ENCODE measurements around the gene PNKD. TPM values are rescaled to one million over a fixed set of nuclear protein-coding genes. Genes with fewer than 3 reads are reported as not detected.
"Not testable (repeated sequence)": the region's sequence is repeated elsewhere in the genome, so short reads cannot be mapped to it uniquely, and the experiment has no call there.

Gene PNKD
- total RNA-seq, 1 donor from 2014 or later, result 41.8 TPM

DNA sequence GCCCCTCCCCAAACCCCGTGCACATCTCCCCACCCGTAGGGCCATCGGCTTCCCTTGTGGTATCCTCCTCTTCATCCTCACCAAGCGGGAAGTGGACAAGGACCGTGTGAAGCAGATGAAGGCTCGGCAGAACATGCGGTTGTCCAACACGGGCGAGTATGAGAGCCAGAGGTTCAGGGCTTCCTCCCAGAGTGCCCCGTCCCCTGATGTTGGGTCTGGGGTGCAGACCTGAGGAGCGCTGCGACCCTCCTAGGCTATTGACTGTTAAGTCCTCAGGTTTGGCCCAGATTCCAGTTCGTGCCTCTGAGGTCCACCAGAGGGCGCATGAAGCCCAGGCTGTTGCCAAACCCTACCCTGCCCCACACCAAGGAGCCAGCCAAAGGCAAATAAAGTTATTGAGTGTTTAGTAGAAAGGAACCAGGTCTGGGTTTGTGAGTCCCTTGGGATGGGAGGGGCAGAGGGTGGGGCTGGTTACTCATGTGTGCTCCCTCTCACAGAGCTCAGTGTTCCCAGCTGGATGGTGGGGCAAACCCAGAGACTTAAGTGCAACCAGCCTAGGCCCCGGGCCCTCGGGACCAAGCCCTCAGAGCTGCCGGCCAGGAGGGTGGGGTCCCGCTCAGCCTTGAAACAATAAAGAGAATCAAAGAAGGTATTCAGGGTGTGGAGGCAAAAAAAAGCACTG lies 2.4 kb downstream of the PNKD start:
- DNase-seq (ENCODE audit: extremely low read depth, low read depth, low spot score), result no peak

DNA sequence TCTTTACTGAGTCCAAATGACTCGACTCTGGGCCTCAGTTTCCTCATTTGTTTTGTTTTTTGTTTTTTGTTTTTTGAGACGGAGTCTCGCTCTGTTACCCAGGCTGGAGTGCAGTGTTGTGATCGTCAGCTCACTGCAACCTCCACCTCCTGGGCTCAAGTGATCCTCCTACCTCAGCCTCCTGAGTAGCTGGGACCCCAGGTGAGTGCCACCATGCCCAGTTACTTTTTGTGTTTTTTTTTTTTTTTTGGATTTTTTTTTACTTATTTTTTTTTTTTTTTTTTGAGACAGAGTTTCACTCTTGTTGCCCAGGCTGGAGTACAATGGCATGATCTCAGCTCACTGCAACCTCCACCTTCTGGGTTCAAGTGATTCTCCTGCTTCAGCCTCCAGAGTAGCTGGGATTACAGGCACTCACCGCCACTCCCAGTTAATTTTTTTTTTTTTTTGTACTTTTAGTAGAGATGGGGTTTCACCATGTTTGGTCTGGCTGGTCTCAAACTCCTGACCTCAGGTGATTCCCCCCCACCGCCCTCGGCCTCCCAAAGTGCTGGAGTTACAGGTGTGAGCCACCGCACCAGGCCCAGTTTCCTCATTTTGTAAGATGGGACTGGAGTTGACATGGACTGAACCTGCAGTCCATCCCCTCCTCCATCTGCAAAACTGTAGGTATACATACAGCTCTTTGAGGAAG lies 3.0 kb downstream of the PNKD start:
- not testable (repeated sequence) for DNase-seq (ENCODE audit: extremely low read depth, low read depth, low spot score)

DNA sequence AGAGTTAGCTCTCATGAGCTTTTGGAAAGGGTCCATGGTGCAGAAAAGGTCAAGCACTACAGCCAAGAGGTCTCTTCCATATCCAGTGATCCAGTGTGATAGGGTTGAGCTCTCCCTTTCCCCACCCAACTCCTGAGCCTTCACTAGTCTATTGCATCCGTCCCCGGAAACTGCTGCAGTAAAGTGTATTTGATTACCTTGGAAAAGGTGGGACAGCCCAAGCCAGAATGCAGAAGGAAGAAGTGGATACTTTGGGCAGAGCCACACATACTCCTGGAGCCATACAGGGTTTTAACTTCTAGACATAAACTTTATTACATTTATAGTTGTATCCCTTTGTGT lies 3.6 kb downstream of the PNKD start:
- DNase-seq (ENCODE audit: extremely low read depth, low read depth, low spot score), result no peak

DNA sequence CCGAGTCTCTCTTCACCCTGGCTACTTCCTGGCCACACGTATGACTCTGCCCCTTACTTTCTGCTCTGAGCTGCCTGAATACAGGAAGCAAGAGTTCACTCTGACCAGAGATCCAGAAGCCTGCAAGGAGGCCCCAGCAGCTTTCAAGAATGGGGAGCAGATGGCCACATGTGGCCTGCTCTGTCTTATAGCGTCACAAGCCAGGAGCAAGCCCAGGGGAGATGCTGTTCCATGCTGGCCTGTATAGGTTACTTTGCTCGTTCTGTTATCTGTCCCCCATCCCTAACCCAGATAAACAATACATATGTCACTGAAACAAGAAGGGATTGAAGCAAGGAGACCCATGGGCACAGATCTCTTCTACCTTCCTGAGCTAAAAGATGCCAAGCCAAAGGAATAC lies 4.3 kb downstream of the PNKD start:
- no peak for DNase-seq (ENCODE audit: extremely low read depth, low read depth, low spot score)

DNA sequence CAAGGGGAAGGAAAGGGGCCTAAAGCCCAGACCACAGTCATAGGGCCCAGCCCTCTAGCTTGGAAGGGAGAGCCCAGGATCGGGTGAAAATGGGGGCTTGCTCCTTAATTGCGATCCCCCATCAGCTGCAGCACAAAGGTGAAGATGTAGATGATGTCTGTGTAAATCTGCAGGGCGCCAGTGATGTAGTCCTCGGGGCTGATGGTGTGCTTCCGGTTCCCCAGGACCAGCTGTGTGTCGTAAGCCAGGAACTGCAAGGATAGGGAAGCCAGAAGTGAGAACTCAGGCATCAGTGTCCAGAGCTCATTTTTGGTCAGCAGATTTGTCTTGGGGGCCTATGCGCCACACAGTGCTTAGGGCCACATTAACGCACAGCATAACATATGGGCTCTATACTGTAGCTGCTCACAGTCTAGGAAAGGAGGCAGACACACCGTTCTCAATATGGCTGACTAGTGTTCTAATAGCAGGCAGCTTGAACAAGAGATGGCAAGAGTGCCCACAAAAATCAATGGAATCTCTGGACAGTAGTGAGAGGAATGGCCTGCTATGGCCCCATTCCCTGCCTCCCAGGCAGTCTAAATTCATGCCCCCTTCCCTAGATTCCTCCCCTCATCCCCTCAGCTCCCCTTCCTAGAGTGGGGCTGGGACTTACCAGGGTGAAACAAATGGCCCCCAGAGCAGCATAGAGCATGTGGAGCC lies 5.2 kb downstream of the PNKD start:
- DNase-seq (ENCODE audit: extremely low read depth, low read depth, low spot score), result no peak

DNA sequence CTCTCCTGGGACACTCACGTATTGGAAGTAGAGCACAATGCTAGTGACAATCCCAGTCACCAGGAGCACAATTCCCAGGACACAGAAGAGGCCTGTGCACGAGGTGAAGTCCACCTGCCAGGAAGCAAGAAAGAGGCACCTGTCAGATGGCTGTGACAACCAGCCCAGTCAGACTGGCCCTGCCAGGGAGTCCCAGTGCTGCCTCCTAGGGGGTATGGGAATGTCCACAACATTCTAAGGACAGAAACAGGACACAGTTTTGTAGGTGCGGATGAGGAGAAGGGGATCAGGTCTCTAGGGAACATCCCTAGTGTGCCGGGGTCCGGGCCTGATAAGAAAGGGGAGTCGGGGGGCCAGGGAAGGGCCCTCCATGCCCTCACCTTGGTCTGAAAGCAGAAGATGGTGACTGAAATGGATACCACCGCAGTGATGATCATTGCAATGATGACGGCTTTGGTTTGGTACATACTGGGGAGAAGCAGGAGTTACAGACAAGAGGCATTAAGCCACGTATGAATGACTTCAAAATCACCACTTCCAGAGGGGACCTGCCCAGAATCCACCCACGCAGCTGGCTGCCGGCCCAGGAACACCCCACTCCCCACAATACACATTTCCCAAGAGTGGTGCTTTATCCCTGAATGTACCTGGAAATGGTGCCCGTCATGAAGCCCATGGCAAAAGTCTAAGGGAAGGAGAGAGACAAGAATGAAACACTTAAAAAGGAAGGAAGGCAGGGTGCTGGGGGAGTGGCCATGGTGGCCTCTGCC lies 6.9 kb downstream of the PNKD start:
- DNase-seq (ENCODE audit: extremely low read depth, low read depth, low spot score), result no peak

DNA sequence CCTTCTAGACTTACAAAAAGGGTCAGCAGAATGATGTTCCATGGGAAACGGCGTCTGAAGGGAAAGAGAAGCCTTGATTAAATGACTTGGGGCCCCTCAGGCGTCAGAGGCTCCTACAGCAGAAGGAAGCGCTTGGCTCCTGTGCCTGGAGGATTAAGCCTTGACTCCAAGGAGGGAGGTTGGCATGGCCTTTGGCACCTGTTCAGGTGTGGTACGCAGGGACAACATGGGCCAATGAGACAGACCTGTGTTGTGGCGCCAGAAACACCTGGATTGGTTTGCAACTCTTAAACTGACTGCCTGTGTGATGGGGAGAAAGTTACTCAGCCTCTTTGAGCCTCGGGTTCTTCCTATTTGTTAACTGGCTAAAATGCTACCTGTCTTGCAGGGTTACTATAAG lies 7.6 kb downstream of the PNKD start:
- no peak for DNase-seq (ENCODE audit: extremely low read depth, low read depth, low spot score)

DNA sequence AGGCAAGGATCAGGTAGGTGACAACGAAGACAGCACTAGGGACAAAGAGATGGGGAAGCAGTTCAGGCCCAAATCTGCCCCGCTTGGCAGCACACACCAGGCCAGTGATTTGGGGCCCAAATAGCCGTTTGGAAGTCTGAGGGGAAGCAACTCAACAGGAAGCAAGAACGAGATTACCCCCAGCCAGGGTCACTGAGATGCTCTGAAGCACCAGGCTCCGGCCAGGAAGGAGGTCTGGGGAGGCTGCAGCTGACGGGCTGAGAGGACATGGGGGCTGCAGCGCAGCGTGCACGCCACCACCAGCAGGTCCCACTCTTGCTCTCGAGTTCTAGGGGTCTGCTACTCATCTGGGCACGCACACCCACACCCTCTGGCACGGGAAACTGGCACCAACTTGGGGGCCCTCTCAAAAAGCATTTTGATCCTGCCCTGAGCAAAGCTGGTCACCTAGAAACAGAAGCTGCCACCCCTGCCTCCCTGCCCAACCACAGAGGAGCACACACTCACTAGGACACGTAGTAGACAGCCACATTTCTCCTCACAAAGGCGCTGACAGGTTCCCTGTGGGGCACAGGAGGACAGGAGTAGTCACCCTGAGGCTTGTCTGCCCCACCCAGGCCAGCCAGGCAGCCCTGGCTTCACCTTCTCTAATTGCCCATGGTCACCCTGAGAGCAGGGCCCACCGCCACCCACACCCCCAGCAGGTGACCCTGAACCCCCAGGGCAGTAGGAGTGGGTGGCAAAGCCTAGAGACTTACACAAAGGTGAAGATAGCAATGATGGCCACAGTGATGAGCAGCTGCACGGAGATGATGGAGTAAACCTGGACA lies 8.4 kb downstream of the PNKD start:
- no peak for DNase-seq (ENCODE audit: extremely low read depth, low read depth, low spot score)

DNA sequence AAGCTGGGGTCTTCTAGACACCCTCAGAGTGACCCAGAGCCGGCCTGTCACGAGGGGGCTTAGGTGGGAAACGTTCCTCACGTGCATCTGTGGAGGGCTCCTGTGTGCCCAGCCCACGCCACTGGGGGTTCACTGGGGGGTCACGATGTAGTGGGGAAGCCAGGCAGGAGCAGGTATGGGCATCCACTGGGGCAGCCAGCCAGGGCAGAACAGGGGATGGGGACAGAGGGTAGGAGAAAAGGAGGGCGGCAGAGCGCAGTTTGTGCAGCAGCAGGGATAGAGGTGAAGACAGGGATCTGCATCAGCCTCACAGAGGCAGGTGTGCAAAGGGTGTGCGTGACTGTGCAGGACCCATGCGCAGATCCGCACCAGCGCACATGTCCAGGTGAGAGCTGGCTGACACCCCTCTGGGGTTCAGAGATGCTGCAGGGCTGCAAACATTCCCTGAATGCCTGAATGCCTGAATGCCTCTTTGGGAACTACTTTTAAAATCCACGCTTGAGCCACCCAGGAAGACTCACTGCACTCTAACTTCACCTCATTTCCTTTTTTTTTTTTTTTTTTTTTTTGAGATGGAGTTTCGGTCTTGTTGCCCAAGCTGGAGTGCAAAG lies 10.0 kb downstream of the PNKD start:
- DNase-seq (ENCODE audit: extremely low read depth, low read depth, low spot score), result no peak

DNA sequence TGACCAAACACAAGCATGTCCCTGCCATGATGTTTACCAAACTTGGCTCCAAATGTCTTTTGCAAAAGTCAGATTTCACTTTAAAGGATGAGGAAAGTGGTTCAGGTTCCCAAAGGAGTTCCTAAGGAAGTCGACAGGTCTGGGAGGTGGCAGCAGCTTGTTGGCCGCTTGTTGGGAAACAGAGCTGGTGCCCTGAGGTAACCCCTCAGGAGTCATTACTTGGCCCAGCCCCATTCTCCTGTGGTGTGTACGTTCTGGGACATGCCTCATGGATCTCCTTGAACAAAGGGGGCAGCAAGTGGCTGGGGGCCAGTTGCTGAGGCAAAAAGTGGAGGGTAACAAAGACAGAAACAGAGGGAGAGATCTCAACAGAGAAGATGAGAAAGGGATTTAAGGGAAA lies 11.1 kb downstream of the PNKD start:
- DNase-seq (ENCODE audit: extremely low read depth, low read depth, low spot score), result no peak

DNA sequence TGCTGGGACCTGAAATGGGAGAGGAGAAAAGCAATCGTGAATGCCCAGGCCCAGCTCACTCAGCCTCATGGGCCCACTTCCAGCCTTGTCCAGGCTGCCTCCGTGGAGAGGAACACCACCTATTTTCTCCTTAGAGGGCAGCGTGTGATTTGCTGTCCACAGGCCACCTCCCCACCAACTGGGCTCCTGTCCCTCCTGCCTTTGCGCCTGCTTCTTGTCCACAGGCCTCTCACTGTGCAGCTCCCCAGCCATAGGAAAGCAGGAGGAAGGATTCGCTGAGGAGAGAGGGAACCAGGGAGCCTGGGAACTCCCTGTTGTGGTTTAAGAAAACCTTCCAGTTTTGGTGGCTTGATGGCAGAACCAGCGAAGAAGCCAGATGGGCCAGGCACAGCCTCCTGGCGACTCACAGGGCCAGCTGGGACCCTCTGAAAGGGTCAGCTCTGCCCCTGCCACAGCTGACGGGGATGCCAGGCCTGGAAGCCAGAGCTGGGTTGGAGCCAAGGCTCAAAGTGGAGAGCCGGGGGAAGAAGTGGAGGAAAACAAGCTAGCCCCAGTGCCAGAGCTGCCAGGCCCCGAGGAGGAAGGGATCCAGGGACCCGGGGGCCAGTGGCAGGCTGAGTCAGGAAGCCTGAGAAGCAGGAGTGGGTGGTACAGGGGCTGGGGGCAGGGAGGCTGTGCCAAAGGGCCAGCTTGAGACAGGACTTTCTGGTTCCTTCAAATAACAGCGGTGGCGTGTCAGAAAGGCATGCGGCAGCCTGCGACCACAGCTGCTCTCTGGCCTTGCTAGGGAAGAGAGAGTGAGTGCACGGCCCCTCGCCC lies 12.1 kb downstream of the PNKD start:
- DNase-seq (ENCODE audit: extremely low read depth, low read depth, low spot score), result no peak

DNA sequence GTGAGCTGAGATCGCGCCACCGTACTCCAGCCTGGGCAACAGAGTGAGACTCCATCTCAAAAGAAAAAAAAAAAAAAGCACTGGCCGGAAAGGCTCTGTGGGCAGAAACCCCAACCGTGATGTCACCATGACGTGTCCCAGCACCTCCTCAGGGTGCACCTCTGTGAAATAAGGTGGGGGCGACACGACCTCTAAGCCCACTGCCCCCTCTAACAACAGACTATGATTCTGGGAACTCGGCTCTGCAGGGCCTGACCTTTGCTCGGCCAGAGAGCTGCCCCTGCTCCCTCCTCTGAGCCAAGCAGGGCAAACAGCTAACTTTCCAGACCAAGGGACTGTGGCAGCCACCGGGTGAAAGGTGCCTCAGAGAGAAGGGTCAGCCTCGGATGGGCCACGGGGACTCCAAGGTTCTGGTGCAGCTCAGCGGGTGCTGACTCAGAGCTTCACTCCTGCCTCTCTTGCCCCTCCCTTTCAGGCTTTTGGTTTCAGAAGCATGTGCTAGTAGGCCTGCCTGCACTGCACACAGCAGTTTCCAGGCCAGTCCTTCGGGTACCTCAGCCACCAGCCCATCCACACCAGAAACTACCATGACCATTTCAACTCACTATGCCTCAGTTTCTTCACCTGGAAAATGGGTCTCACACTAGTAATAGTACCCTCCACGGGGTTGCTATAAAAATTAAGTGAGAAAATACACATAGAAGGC lies 13.9 kb downstream of the PNKD start:
- DNase-seq (ENCODE audit: extremely low read depth, low read depth, low spot score), result no peak

DNA sequence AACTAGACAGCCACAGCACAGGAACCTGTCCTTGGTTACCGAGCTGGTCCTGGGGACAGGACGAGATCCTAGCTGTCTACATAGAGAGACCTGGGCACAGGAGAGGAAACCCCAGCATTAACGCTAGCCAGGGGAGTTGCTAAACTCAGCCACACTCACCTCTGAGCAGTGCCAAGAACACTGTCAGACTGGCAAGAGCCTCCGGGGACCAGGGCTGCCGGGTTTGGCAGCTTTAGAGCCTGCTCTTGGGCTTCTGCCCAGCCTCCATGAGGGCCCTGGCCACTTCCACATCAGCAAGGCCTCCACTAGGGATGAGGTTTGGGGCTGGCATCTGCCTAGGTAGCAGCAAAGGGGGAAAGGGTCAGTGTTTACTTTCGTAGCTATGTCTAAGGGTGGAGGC lies 15.3 kb downstream of the PNKD start:
- no peak for DNase-seq (ENCODE audit: extremely low read depth, low read depth, low spot score)

DNA sequence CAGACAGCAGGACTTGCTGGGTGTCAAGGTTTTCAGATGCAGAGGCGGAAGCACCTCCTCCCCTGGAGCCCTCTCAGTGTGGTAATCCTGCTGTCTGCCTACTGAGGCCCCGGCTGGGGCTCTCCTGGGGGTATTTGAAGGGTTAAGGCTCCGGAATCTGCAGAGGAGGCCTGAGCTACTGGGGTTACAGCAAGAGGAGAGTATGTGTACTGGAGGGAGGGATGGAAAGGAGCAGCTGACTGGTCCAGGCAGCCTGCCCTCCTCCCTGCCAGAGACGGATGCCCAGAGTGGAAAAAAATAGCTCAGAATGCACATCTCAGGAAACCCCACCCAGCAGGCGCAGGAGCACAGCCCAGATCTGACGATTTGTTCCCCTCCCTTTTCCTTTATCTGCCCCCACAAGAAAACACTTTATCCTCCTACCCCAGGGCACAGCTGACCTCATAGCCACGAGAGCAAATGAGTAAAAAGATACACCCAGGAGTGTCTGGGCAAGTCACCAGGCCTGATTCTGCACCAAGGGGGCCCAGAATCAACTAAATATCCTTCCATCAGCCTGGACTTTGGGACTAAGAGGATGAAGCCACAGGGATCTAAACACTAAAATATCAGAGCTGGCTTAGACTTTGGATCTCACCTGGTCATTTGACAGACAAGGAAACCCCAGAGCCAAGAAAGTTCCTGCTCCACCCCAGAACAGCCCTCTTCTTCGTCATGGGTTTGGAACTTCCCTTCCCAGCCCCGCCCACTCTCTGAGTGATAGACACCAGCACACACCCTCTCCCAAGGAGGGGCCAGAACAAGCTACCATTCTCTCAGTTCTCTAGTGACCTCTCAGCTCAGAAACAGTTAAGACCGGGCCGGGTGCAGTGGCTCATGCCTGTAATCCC lies 16.5 kb downstream of the PNKD start:
- peak; percentile 74 for DNase-seq (ENCODE audit: extremely low read depth, low read depth, low spot score)

DNA sequence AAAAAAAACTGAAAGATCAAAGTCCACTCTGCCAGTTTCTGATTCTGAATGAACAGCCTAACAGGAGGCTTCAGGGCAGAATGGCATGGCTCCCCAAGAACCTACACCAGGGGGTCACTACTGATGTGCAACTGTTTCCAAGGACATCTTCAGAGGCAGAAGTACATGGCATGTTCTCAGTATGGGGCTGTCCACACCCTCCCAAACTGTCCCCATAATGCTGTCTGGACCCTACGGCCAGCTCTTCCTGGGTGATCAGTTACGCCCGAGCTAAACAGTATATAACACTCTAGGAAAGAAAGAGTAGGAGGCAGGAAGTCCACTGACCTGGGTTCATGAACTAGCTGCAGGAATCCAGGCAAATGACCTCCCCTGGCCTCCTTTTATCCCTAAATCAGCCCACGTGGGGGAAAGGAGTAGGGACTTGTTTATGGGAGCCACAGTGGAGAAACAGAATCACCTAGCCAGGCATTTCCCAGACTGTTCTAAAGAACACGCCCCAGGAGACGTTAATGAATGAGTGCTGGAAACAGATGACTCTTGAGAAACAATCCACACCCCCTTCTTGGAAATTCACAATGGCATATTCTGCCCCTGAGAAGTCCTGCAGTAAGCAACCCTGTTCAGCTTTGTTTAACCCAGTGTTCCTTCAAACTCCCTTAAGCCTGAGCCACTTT lies 19.5 kb downstream of the PNKD start:
- DNase-seq (ENCODE audit: extremely low read depth, low read depth, low spot score), result no peak

DNA sequence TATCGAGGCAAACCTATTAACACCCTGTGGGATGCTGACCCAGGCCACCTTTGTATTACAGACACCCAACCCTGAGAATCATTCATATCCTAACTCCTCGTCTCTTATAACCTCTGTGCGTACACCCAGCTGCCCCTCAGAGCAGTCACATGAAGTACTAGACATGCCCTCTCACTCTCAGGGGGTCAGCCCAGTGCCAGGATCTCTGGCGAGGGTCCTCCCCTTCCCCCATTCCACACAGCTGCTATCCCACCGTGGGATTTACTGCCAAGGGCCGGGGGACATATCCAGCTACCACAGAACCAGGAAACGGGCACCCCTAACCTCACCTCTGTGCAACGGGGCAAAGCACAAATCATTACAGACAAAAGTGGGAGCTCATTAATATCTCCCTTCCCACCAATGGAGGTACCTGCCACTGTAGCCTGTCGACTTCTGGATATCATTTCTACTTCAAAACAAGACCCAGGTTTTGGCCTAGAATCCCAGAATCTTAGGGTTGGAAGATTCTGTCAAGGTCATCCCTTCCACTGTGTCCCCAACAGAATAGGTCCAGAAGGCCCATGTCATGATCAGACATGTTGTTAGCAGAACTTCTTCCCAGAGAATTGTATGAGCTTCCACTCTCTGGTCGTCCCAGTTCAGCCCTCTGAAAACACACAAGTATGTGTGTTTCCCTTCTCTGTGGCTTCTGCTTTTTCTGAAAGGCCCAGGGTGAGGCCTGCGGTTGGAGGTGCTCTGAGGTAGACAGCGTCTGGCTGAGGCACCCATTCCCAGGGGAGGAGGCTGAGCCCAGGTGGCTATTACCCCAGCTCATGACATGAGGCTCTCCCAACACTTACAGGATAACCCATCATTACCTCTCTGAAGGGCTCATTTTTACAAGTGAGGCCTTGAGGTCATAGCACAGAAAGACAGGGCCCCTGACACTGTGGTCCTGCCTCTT lies 20.3 kb downstream of the PNKD start:
- DNase-seq (ENCODE audit: extremely low read depth, low read depth, low spot score), result no peak
